SK-N-SH (cell line): Measurements from ENCODE around the gene PARD3. TPM values are rescaled to one million over a fixed set of nuclear protein-coding genes. Genes with fewer than 3 reads are reported as not detected.

ENCODE experiments used
- CTCF ChIA-PET: fragments of 300-600, 350-600 bp; formaldehyde crosslinking; extraction: SDS; loops from one replicate; lab custom pipeline; 2021; lab: Yijun Ruan, JAX
- POLR2A ChIA-PET: fragments of 350-600 bp; sonication (Branson Sonifier 250); formaldehyde crosslinking; extraction: SDS; loops from one replicate; lab custom pipeline; 2020; ENCODE audit warnings: antibody characterized with exemption, inconsistent platforms; lab: Yijun Ruan, JAX
- DNase-seq: peaks from one replicate; pipeline ENCODE4 v3.0.0; 2012
- H2AFZ ChIP-seq: fragments of 200-600 bp; sonication (generic); 2 replicates; pipeline ENCODE4 v1.8.1; 2016; ENCODE audit warnings: antibody characterized with exemption, mild to moderate bottlenecking, low read depth
- H3F3A ChIP-seq: fragments of 200-600 bp; sonication (generic); replicated peaks from 2 replicates; pipeline ENCODE3; 2016; ENCODE audit warnings: antibody characterized with exemption, mild to moderate bottlenecking; ENCODE audit not compliant: insufficient read depth
- H3K27ac ChIP-seq, 2 experiments: fragments of 200-500 bp in 1 of 2; fragments of 200-600 bp in 1 of 2; sonication (Bioruptor generic) in 1 of 2; sonication (generic), shearing (Covaris generic) in 1 of 2; 2 replicates each; pipeline versions ENCODE4 v1.5.1 to v1.6.1; 2014 to 2016; ENCODE audit warnings: low read depth in 2 of 2, inconsistent platforms in 1 of 2, low read length in 1 of 2, mild to moderate bottlenecking in 1 of 2, mixed read lengths in 1 of 2
- H3K27me3 ChIP-seq: fragments of 200-600 bp; sonication (generic), shearing (Covaris generic); 2 replicates; pipeline ENCODE4 v1.6.1; 2016; ENCODE audit warnings: mixed run types; ENCODE audit not compliant: insufficient read depth
- H3K36me3 ChIP-seq, 2 experiments: fragments of 200-500 bp in 1 of 2; fragments of 200-600 bp in 1 of 2; sonication (Bioruptor generic) in 1 of 2; sonication (generic) in 1 of 2; replicated peaks in 1 of 2; 2 replicates each; pipeline versions ENCODE3 to v1.5.1; 2014 to 2016; ENCODE audit warnings: low read length in 1 of 2, mild to moderate bottlenecking in 1 of 2; ENCODE audit not compliant: insufficient read depth in 2 of 2, control insufficient read depth in 1 of 2
- H3K4me1 ChIP-seq, 2 experiments: fragments of 200-500 bp in 1 of 2; fragments of 200-600 bp in 1 of 2; sonication (Bioruptor generic) in 1 of 2; sonication (generic), shearing (Covaris generic) in 1 of 2; 2 replicates each; pipeline versions ENCODE4 v1.5.1 to v1.6.1; 2014 to 2016; ENCODE audit warnings: low read depth in 1 of 2, low read length in 1 of 2, mixed run types in 1 of 2; ENCODE audit not compliant: insufficient read depth in 2 of 2, control insufficient read depth in 1 of 2
- H3K4me2 ChIP-seq: fragments of 200-600 bp; sonication (generic), shearing (Covaris generic); 2 replicates; pipeline ENCODE4 v1.6.1; 2017; ENCODE audit warnings: mixed run types
- H3K4me3 ChIP-seq, 2 experiments: fragments of 200-500 bp in 1 of 2; fragments of 200-600 bp in 1 of 2; sonication (Bioruptor generic) in 1 of 2; sonication (generic), shearing (Covaris generic) in 1 of 2; 2 replicates each; pipeline versions ENCODE4 v1.5.1 to v1.8.1; 2014 to 2016; ENCODE audit warnings: low read depth in 2 of 2, inconsistent platforms in 1 of 2, low read length in 1 of 2, mild to moderate bottlenecking in 1 of 2, mixed read lengths in 1 of 2, moderate library complexity in 1 of 2
- H3K79me2 ChIP-seq: fragments of 200-600 bp; sonication (generic); 2 replicates; pipeline ENCODE4 v1.8.1; 2017; ENCODE audit warnings: mild to moderate bottlenecking; ENCODE audit not compliant: insufficient read depth
- H3K9ac ChIP-seq: fragments of 200-600 bp; sonication (generic); 2 replicates; pipeline ENCODE4 v1.6.1; 2017; ENCODE audit warnings: mixed run types
- H3K9me2 ChIP-seq: fragments of 200-600 bp; sonication (generic); 2 replicates; pipeline ENCODE4 v1.6.1; 2017; ENCODE audit warnings: mixed run types
- H3K9me3 ChIP-seq: fragments of 200-600 bp; sonication (generic); 2 replicates; pipeline ENCODE4 v1.6.1; 2017; ENCODE audit warnings: mixed run types, mild to moderate bottlenecking, moderate library complexity
- H4K20me1 ChIP-seq: fragments of 200-600 bp; sonication (generic); 2 replicates; pipeline ENCODE4 v1.6.1; 2017; ENCODE audit warnings: mild to moderate bottlenecking, mixed run types; ENCODE audit not compliant: insufficient read depth
- CHD2 ChIP-seq: fragments of 150-350 bp; IDR thresholded peaks from 2 replicates; pipeline ENCODE4 v1.6.1; 2018; ENCODE audit warnings: low read length; ENCODE audit not compliant: partially characterized antibody
- ELF1 ChIP-seq: IDR thresholded peaks from 2 replicates; pipeline ENCODE4 v1.4.0; 2012
- EP300 ChIP-seq, 2 experiments: IDR thresholded peaks; 2 replicates each; pipeline versions ENCODE4 v1.4.0 to v1.6.1; 2012; ENCODE audit warnings: borderline replicate concordance in 1 of 2, low read depth in 1 of 2, low read length in 1 of 2
- EZH2phosphoT487 ChIP-seq: fragments of 200-600 bp; sonication (generic); IDR thresholded peaks from 2 replicates; pipeline ENCODE4 v1.6.1; 2017; ENCODE audit warnings: low read depth, mixed run types, mild to moderate bottlenecking, antibody characterized with exemption, moderate library complexity, borderline replicate concordance
- FOSL2 ChIP-seq: IDR thresholded peaks from 2 replicates; pipeline ENCODE4 v1.4.0; 2012; ENCODE audit warnings: low read depth, mild to moderate bottlenecking, moderate library complexity, borderline replicate concordance
- FOXJ3 ChIP-seq: sonication (generic); formaldehyde crosslinking; IDR thresholded peaks from 2 replicates; pipeline ENCODE4 v1.5.1; 2020; ENCODE audit warnings: mild to moderate bottlenecking, missing genetic modification reagents
- FOXM1 ChIP-seq: IDR thresholded peaks from 2 replicates; pipeline ENCODE4 v1.4.0; 2012; ENCODE audit warnings: low read depth, mild to moderate bottlenecking
- GATA2 ChIP-seq: sonication (generic); formaldehyde crosslinking; IDR thresholded peaks from 2 replicates; pipeline ENCODE4 v1.5.0; 2020; ENCODE audit warnings: mild to moderate bottlenecking, missing genetic modification reagents
- JUND ChIP-seq: IDR thresholded peaks from 2 replicates; pipeline ENCODE4 v1.4.0; 2012
- MXI1 ChIP-seq: IDR thresholded peaks from 2 replicates; pipeline ENCODE4 v1.6.1; 2012; ENCODE audit warnings: mild to moderate bottlenecking, low read depth, low read length, improper control_type of control experiment
- NRF1 ChIP-seq: IDR thresholded peaks from 2 replicates; pipeline ENCODE4 v1.6.1; 2012; ENCODE audit warnings: low read depth, mild to moderate bottlenecking, low read length
- POLR2AphosphoS5 ChIP-seq: IDR thresholded peaks from 2 replicates; pipeline ENCODE4 v1.6.1; 2012; ENCODE audit warnings: low read depth, low read length
- RCOR1 ChIP-seq: fragments of 150-350 bp; IDR thresholded peaks from 2 replicates; pipeline ENCODE4 v1.6.1; 2017; ENCODE audit warnings: antibody characterized with exemption, low read length
- RFX5 ChIP-seq: IDR thresholded peaks from 2 replicates; pipeline ENCODE4 v1.6.1; 2012; ENCODE audit warnings: mild to moderate bottlenecking, improper control_type of control experiment, low read length
- RXRA ChIP-seq: IDR thresholded peaks from 2 replicates; pipeline ENCODE4 v1.4.0; 2012; ENCODE audit warnings: low read depth, mild to moderate bottlenecking, borderline replicate concordance
- SIN3A ChIP-seq: IDR thresholded peaks from 2 replicates; pipeline ENCODE4 v1.6.1; 2012; ENCODE audit warnings: low read depth, mild to moderate bottlenecking, low read length, moderate library complexity, borderline replicate concordance
- SMC3 ChIP-seq: IDR thresholded peaks from 2 replicates; pipeline ENCODE4 v1.6.1; 2012; ENCODE audit warnings: low read depth, low read length, improper control_type of control experiment
- TAF1 ChIP-seq: IDR thresholded peaks from 2 replicates; pipeline ENCODE4 v1.6.1; 2012; ENCODE audit warnings: low read depth, mild to moderate bottlenecking, low read length, moderate library complexity, borderline replicate concordance
- TCF12 ChIP-seq: IDR thresholded peaks from 2 replicates; pipeline ENCODE4 v1.4.0; 2012
- YY1 ChIP-seq: IDR thresholded peaks from 2 replicates; pipeline ENCODE4 v1.4.0; 2012; ENCODE audit warnings: low read depth, mild to moderate bottlenecking
- WGBS: methylation state at CpG from one replicate; pipeline ENCODE4 v1.1.6; 2017; ENCODE audit warnings: low lambda C conversion rate; 5-methylcytosine and 5-hydroxymethylcytosine counted together
- polyA plus RNA-seq, 3 experiments: library from polyadenylated mRNA; depleted of rRNA; stranded (reverse); fragments of >200 nt; gene quantifications; 2 replicates each; pipeline ENCODE4 v1.2.3, GENCODE V29; 2012
- TF ChIP-seq, protein P1 (sequence below): fragments of 200-600 bp; sonication (generic); IDR thresholded peaks from 2 replicates; pipeline ENCODE4 v1.6.1; 2017; ENCODE audit warnings: antibody characterized with exemption, mild to moderate bottlenecking, moderate library complexity
- TF ChIP-seq, protein P2 (sequence below): IDR thresholded peaks from 2 replicates; pipeline ENCODE4 v1.4.0; 2012; ENCODE audit warnings: low read depth, borderline replicate concordance
- TF ChIP-seq, protein P3 (sequence below): IDR thresholded peaks from 2 replicates; pipeline ENCODE4 v1.4.0; 2012; ENCODE audit warnings: low read depth

The PARD3 gene
- polyA plus RNA-seq, 1 of the 3 experiments (the other 2 are of a cell fraction): 29.4 TPM

DNA sequence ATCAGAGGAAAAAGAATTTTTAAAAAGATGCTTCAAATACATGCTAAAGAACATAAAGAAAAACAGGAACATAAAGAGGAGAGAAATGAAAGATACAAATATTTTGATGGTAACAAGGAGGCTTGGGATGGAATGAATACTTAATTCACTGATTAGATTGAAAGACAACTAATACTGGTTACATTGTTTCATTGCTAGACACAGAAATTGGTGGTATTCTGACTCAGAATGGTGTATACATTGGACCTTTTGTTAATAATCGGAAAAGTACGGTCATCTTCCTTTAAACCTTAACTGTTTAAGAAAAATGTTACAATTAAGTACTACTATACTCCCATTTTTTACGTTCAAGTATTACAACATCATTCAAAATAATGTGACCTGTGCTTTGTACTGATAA, 567.5 kb downstream of the PARD3 start:
- H3K27ac ChIP-seq: no peak overlapping the region
- no peaks in the 10 kb centered on the region for H3K9me3 ChIP-seq
- no peaks in the 10 kb centered on the region for H3K36me3 ChIP-seq
- H3K4me2 ChIP-seq: no peak overlapping the region
- H3K4me3 ChIP-seq: no peak overlapping the region
- 82% methylated on average over 3 of the region's 3 CpGs for whole genome bisulfite sequencing
- H3K9me2 ChIP-seq: no peaks in the 10 kb centered on the region
- no peak overlapping the region for H3K9ac ChIP-seq
- ChIA-PET CTCF (interaction anchor here (0.8 kb wide), 1 partner anchor 166 kb away, joined by 3 read pairs; no protein-coding TSS in a partner anchor), POLR2A (no interaction called here)
- no peaks in the 10 kb centered on the region for H3K79me2 ChIP-seq
- no peaks in the 10 kb centered on the region for H3F3A ChIP-seq
- H3K27me3 ChIP-seq: no peaks in the 10 kb centered on the region
- H4K20me1 ChIP-seq: no peaks in the 10 kb centered on the region
- DNase-seq: no peak
- TF ChIP-seq TAF1 (no peak), FOXJ3 (CRISPR knock-in tag) (no peak), CHD2 (no peak), FOXM1 (no peak), GATA2 (CRISPR knock-in tag) (no peak), MXI1 (no peak), RCOR1 (no peak), ELF1 (no peak), POLR2AphosphoS5 (no peak)
- TF ChIP-seq, protein P1, sequence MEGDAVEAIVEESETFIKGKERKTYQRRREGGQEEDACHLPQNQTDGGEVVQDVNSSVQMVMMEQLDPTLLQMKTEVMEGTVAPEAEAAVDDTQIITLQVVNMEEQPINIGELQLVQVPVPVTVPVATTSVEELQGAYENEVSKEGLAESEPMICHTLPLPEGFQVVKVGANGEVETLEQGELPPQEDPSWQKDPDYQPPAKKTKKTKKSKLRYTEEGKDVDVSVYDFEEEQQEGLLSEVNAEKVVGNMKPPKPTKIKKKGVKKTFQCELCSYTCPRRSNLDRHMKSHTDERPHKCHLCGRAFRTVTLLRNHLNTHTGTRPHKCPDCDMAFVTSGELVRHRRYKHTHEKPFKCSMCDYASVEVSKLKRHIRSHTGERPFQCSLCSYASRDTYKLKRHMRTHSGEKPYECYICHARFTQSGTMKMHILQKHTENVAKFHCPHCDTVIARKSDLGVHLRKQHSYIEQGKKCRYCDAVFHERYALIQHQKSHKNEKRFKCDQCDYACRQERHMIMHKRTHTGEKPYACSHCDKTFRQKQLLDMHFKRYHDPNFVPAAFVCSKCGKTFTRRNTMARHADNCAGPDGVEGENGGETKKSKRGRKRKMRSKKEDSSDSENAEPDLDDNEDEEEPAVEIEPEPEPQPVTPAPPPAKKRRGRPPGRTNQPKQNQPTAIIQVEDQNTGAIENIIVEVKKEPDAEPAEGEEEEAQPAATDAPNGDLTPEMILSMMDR: no peak
- no peak overlapping the region for H2AFZ ChIP-seq
- H3K4me1 ChIP-seq: no peaks in the 10 kb centered on the region; a peak in 1 of 4 replicates

DNA sequence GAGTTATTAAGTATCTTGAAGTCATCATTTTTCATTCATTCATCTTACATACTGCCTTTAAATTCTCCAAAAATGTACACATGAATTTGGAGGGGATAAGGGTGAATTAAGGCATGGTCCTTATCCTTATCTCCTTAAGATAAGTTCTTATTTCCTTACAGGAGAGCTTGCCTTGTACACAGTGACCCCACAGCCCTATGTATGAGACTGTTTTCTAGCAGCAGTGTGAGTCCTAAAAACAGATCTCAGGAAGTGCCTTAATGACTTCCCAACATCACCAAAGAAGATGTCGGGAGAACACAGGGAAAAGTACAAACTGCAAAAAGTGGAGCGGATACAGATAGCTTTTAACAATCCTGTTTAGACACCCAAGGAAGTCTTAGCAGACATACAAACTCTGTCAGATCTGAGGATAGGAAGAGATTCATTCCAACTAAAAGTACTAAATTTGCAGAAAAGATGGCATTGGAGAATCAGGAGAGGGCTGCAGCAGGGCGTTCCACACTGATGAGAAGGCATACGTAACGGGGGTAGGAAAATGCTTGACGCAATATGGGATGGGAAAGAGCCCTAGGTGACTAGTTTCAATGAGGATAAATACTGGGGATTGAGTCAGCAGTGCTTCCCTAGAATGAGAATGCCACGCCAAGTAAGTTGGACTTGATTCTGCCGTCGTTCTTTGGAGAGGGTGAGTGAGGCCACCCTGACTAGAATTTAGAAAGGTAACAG, 570.2 kb downstream of the PARD3 start:
- Histone ChIP-seq H3K4me3 (no peak overlapping the region), H3K79me2 (no peaks in the 10 kb centered on the region), H3K27ac (no peak overlapping the region), H3K4me2 (no peak overlapping the region), H3K9ac (no peak overlapping the region), H4K20me1 (no peaks in the 10 kb centered on the region), H3K9me2 (no peaks in the 10 kb centered on the region), H3K9me3 (no peaks in the 10 kb centered on the region), H3F3A (no peaks in the 10 kb centered on the region), H3K4me1 (peaks cover 0 to 5% of the 10 kb centered on the region in 2 experiments; a peak in 1 of 4 replicates), H3K36me3 (no peaks in the 10 kb centered on the region), H3K27me3 (no peaks in the 10 kb centered on the region), H2AFZ (no peak overlapping the region)
- 98% methylated on average over 9 of the region's 9 CpGs for WGBS
- POLR2A ChIA-PET: no interaction called here
- no peak for DNase-seq
- CTCF ChIA-PET: no interaction called here
- no peak for TF ChIP-seq JUND
- TF ChIP-seq FOXJ3 (CRISPR knock-in tag): no peak
- no peak for TF ChIP-seq TAF1
- TF ChIP-seq YY1: no peak
- TF ChIP-seq EZH2phosphoT487: no peak
- no peak for TF ChIP-seq RFX5
- TF ChIP-seq NRF1: no peak
- TF ChIP-seq, protein P2, sequence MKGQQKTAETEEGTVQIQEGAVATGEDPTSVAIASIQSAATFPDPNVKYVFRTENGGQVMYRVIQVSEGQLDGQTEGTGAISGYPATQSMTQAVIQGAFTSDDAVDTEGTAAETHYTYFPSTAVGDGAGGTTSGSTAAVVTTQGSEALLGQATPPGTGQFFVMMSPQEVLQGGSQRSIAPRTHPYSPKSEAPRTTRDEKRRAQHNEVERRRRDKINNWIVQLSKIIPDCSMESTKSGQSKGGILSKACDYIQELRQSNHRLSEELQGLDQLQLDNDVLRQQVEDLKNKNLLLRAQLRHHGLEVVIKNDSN: no peak
- no peak for TF ChIP-seq RXRA
- TF ChIP-seq, protein P3, sequence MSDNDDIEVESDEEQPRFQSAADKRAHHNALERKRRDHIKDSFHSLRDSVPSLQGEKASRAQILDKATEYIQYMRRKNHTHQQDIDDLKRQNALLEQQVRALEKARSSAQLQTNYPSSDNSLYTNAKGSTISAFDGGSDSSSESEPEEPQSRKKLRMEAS: no peak
- TF ChIP-seq EP300 (IDR thresholded peaks at IDR 0.05; ENCODE audit: borderline replicate concordance in 1 of 2, low read depth in 1 of 2, low read length in 1 of 2): no peak
- TF ChIP-seq, protein P1: no peak
- no peak for TF ChIP-seq GATA2 (CRISPR knock-in tag)
- no peak for TF ChIP-seq FOSL2
- TF ChIP-seq SIN3A: no peak
- no peak for TF ChIP-seq POLR2AphosphoS5
- TF ChIP-seq MXI1: no peak
- no peak for TF ChIP-seq SMC3
- TF ChIP-seq TCF12: no peak
